IMR-90 (cell line): Measurements from ENCODE around the gene PJA2.

Experiments
- BHLHE40 ChIP-seq: fragments of 150-350 bp; IDR thresholded peaks from 2 replicates; pipeline ENCODE4 v1.6.1; 2016; ENCODE audit warnings: mild to moderate bottlenecking, low read depth, low read length
- CTCF ChIP-seq: conservative IDR thresholded peaks from 2 replicates; pipeline ENCODE4 v1.5.1; 2012; ENCODE audit warnings: mild to moderate bottlenecking, low read depth, low read length, improper control_type of control experiment
- USF2 ChIP-seq: fragments of 150-350 bp; IDR thresholded peaks from 2 replicates; pipeline ENCODE4 v1.6.1; 2017; ENCODE audit warnings: mild to moderate bottlenecking, antibody characterized with exemption, low read length, low read depth

GRCh38 chr5:109347252-109347888 lies 62.4 kb downstream of the PJA2 start:
- TF ChIP-seq USF2 (no peak), CTCF (no peak), BHLHE40 (no peak)
